HG02763 (cell line): ENCODE data around the gene ACSL3.

Source experiments
- ATAC-seq: cut with Tn5 transposase; IDR thresholded peaks from one replicate; pipeline ENCODE4 v1.9.1; 2021; ENCODE audit warnings: mild to moderate bottlenecking, moderate library complexity; ENCODE audit not compliant: unreplicated experiment

Gene ACSL3

GRCh38 chr2:222939208-222939856 is 78.5 kb downstream of the ACSL3 start:
- peak; percentile 67 for ATAC-seq

GRCh38 chr2:222939979-222940378 is 79.1 kb downstream of the ACSL3 start:
- no peak for ATAC-seq

DNA sequence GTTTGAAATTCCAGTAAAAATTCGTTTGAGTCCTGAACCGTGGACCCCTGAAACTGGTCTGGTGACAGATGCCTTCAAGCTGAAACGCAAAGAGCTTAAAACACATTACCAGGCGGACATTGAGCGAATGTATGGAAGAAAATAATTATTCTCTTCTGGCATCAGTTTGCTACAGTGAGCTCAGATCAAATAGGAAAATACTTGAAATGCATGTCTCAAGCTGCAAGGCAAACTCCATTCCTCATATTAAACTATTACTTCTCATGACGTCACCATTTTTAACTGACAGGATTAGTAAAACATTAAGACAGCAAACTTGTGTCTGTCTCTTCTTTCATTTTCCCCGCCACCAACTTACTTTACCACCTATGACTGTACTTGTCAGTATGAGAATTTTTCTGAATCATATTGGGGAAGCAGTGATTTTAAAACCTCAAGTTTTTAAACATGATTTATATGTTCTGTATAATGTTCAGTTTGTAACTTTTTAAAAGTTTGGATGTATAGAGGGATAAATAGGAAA is 80.7 kb downstream of the ACSL3 start:
- ATAC-seq, result no peak

DNA sequence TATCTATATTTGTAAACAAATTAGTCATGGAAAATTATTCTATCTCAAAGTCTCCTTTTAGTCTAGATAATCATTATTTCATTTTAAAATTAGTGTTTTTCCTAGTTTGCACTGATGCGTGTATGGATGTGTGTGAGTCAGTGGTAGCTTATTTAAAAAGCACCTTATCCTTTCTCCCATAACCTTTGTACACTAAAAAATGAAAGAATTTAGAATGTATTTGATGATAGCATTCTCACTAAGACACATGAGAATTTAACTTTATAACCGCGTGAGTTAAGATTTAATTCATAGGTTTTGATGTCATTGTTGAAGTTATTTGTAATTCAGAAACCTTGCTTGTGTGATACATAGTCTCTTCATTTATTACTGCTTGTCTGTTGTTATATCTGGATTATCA is 81.7 kb downstream of the ACSL3 start:
- ATAC-seq, result no peak

GRCh38 chr2:222942977-222943376 is 82.1 kb downstream of the ACSL3 start:
- no peak for ATAC-seq

DNA sequence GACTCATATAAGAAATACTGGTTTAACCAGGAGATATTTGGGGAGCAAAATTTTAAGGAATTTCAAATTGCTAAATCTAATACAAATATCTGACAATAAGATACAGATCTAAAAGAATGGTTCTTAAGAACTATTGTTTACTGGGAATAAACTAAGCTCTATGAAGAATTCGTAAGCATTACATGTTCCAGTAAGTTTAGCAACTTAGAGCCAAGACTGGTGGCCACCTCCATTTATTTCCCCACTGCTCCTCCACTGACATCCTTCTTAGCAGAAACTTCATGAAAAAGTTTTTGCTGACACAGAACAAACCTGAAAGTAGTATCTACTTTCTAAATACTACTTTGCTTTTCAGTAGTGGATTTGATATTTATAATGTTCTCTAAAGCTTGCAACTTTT is 83.0 kb downstream of the ACSL3 start:
- no peak for ATAC-seq

- no peak for ATAC-seq
Measured at GRCh38 chr2:222944552-222944951, 83.7 kb downstream of the ACSL3 start.

- ATAC-seq, result no peak
Measured at GRCh38 chr2:222944971-222945740, 84.3 kb downstream of the ACSL3 start.

GRCh38 chr2:222945887-222946286 is 85.1 kb downstream of the ACSL3 start:
- ATAC-seq, result no peak

- ATAC-seq, result no peak
Measured at GRCh38 chr2:222946700-222947287, 86.0 kb downstream of the ACSL3 start.

DNA sequence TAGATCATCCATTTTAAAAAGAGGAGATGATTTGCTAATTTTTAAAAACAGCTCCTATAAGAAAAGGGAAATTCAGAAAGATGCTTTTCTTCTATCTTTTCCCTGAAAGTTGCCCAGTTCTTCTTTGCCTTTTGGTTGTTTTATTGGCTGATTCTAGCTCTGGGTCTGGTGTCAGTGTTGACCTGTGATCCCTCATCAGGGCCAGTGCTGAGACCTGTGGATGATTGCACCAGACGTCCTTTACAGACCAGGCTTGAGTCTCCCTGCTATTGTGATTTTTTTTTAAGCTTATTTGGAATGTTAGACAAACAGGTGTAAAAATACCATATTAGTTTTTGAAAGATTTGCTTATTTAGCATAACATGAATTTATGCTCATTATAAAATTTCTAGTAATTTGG is 88.2 kb downstream of the ACSL3 start:
- ATAC-seq, result no peak

- no peak for ATAC-seq
Measured at GRCh38 chr2:222949690-222950323, 89.0 kb downstream of the ACSL3 start.

GRCh38 chr2:222950638-222951285 is 89.9 kb downstream of the ACSL3 start:
- no peak for ATAC-seq

DNA sequence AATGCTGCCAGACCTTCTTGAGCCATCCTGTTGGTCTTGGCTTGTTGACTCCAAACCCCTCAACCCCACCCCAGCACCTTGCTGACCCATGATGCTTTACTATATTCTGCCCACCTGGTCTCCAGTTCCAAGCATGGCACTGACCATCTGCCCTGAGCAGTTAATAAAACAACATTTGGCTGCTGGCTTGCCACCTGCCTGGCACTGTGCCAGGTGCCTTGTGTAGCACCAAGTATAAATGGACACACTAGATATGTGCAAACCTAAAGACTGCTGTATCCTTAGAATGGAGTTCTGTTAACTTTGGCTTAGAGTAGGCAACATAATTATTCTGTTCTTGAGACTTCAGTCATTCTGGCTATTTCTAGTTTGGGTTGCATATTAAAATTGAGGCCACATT is 91.4 kb downstream of the ACSL3 start:
- ATAC-seq, result no peak

GRCh38 chr2:222955008-222955407 is 94.2 kb downstream of the ACSL3 start:
- ATAC-seq, result no peak

DNA sequence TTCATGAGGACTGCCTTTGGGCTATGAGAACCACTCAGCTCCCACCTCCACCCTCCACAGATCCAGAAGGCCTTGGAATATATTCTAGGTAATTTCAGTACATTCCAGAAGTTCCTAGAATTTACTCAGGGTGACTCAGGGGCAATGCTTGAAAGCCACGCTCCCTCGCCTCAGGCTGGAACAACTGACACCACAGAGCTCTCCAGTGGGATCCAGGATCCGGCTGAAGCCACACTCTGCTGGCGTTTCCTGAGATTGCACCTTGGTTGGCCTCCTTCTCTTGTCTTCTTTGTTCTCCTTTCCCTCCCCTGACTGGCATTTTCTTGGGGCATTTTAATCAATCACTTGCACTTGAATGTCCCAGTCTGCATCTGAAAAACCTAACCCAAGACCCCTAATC is 98.5 kb downstream of the ACSL3 start:
- no peak for ATAC-seq

- ATAC-seq, result peak; percentile 60
Measured at GRCh38 chr2:222960126-222960525, 99.3 kb downstream of the ACSL3 start.

DNA sequence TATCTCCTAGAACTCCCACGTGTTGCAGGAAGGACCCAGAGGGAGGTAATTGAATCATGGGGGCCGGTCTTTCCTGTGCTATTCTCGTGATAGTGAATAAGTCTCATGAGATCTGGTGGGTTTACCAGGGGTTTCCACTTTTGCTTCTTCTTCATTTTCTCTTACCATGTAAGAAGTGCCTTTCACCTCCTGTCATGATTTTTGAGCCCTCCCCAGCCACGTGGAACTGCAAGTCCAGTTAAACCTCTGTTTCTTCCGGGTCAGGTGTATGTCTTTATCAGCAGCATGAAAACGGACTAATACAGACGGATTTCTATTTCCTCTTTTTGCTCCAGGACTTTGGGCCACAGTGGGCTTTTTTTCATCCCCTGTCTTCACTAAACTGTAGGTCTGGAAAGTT is 102.8 kb downstream of the ACSL3 start:
- no peak for ATAC-seq

DNA sequence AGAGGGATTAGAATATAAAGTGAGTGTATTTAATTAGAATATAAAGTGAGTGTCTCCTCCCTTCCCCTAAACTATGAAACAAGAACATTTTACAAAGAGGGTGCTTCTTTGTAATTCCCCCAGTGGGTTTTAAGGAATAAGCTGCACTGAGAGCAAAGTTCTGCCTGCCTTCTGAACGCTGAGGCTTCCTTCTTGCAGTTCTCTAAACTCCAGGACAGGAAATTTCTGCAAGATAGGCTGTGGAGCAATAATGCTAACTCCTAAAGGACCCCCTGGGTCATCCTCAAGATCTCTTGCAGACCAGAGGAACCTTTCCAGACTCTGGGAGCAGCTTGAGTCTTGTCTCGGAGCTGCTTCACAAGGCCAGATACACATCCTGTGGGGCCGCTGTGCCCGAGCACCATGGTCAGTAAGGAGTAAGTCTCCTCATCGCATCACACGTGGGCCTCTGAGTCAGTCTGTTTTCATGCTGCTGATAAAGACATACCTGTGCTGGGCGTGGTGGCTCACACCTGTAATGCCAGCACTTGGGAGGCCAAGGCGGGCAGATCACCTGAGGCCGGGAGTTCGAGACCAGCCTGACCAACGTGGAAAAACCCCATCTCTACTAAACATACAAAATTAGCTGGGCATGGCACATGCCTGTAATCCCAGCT is 103.7 kb downstream of the ACSL3 start:
- no peak for ATAC-seq

GRCh38 chr2:222965555-222965954 is 104.7 kb downstream of the ACSL3 start:
- no peak for ATAC-seq
